GM19468 (cell line): Measurements from ENCODE around the gene CCM2.
"Not testable (repeated sequence)": the region's sequence is repeated elsewhere in the genome, so short reads cannot be mapped to it uniquely, and the experiment has no call there.

Experiments
- ATAC-seq: cut with Tn5 transposase; IDR thresholded peaks from one replicate; pipeline ENCODE4 v1.9.1; 2021; ENCODE audit warnings: mild to moderate bottlenecking, moderate library complexity, moderate number of reproducible peaks; ENCODE audit not compliant: unreplicated experiment; ENCODE audit errors: extremely low read depth

The CCM2 gene

GRCh38 chr7:45028138-45028919, 28.3 kb downstream of the CCM2 start:
- ATAC-seq = no peak

DNA sequence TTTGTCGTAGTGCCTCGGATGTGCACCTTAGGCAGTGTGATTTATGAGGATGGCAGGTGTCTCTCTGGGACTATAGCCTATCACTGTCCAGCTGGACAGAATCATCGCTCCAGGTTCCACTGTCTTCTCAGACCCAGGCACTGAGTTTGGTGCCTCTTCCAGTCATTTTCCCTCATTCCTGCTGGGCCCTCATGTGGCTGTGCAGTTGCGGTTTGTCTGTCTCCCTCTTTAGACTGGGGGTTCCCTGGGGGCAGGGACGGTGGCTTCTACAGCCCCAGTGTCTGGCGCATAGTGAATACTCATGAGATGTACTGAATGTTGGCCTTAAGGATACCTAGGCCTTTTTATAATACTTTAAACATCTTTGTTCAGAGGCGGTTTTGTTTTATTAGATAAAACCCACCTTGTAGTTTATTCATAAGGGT, 28.9 kb downstream of the CCM2 start:
- ATAC-seq = no peak

DNA sequence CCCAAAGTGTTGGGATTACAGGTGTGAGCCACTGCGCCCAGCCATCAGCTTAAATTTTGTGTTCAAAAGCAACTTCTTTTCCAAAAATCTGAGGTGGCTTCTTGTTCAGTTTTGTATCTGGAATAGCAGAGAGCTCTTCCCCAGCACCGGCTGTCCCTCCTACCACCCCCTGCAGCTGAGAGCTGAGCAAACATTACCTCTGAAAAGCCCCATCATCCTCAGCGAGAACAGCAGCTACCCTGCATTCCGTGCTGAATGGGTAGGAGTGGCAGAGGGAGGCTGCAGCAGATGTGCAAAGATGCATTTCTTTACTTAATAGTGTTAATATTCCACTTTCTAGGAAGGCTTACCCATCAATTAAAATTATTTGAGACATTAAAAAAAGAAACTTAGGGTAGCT, 31.8 kb downstream of the CCM2 start:
- no peak for ATAC-seq

DNA sequence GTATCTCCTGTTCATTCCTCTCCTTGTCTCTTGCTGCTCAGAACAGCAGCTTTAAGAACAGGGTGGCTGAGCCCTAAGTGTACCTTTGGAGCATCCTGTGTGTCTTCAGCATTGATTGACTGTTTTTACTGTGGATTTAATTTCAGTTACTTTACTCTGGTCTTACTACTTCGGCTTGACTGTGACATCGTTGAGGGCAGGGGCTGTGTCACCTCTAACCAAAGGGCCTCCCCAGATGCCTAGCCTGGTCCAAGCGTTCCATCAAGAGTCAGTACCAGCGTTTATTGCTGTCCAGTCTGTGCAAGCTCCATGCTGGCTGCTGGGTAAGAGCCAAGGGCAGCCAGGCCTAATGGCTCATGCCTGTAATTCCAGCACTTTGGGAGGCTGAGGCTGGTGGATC, 32.4 kb downstream of the CCM2 start:
- ATAC-seq = no peak

GRCh38 chr7:45033261-45033930, 33.4 kb downstream of the CCM2 start:
- ATAC-seq = no peak

GRCh38 chr7:45033931-45034290, 33.9 kb downstream of the CCM2 start:
- no peak for ATAC-seq

- ATAC-seq = not testable (repeated sequence)
Observed at GRCh38 chr7:45034710-45035109, 34.7 kb downstream of the CCM2 start.

DNA sequence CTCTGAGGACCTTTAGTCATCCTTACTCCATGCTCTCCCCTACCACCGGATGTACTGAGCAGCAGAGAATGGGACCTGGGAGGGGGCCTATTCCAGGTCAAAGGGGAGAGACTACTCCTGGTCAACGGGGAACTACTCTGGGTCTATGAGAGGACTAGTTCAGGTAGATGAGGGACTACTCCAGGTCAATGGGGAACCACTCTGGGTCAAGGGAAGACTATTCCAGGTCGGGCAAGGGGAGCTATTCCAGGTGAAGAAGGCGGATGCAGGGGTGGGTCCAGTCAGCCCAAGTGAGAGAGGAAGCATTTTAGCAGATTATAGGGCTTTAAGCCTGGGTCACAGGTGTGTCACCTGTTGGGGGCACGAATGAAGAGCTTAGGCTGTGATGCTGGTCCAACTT, 35.4 kb downstream of the CCM2 start:
- no peak for ATAC-seq

- no peak for ATAC-seq
Observed at GRCh38 chr7:45035893-45036292, 35.9 kb downstream of the CCM2 start.

DNA sequence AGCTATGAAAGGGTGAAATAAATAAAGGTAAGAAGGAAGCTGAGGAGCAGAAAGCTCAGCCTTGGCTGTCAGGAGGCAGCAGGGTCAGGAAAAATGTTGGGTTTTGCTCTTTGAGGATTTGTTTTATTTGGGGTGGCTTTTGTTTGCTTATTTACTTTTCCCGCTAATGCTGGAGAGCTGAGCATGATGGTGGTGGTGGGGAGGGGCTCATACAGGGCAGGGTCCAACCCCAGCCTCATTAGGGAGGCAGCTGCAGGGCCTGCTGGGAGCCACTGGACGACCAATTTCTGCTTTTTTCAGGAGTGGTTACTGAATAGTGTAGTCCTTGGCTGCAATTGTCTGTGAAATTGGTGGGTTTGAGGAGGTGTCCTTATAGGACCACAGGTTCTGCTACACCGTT, 36.3 kb downstream of the CCM2 start:
- ATAC-seq = no peak

- ATAC-seq = no peak
Observed at GRCh38 chr7:45036796-45037195, 36.8 kb downstream of the CCM2 start.

DNA sequence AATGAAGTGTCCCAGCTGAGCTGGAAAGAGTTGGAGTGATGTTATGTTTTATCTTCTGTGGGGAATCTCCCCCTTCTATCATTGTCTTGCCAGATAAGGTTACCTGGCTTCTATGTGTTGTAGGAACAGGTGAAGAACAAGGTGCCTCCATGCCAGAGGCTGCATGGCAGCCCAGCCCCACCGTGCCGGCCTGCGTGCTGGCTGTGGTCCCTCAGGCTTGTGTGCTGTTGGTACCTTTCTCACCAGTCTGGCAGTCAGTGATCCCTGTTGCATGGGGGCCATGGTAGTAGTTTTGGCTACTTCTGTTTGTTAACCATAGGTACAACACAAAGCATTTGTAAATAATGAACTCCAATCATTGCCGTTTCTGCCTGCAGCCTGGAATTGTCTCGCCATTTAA, 37.9 kb downstream of the CCM2 start:
- ATAC-seq = no peak

DNA sequence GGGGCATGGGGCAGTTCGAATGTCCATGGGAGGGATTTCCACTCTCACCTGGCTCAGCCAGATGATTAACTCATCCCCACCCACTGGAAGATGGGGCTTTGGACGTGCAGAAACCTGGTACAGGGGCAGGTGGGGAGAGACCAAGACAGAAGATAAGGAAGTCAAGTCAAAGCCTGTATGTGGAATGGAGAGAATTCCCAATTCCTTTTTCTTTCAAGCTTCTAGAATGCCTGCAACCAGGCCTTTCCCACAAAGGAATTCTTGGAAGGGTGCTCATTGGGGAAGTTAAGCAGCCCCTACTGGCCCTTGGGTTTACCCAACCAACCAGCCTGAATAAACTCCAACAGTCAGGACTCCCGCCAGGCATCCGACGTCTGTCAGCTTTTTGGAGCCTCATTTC, 39.1 kb downstream of the CCM2 start:
- no peak for ATAC-seq

DNA sequence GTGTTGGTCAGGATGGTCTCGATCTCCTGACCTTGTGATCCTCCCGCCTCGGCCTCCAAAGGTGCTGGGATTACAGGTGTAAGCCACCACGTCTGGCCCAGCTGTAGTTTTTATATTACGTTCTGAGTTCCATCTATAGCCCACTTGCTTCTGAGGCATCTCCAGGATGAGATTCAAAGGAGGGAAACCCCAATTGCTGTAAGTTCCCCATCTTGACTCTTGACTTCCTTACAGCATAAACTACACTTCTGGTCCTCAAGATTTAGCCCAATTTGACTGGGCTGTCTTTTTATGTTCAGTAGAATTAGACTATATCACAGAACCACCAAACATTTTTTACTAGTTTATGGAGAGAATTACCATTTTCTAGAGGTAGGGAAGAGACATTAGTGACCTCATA, 44.3 kb downstream of the CCM2 start:
- no peak for ATAC-seq

DNA sequence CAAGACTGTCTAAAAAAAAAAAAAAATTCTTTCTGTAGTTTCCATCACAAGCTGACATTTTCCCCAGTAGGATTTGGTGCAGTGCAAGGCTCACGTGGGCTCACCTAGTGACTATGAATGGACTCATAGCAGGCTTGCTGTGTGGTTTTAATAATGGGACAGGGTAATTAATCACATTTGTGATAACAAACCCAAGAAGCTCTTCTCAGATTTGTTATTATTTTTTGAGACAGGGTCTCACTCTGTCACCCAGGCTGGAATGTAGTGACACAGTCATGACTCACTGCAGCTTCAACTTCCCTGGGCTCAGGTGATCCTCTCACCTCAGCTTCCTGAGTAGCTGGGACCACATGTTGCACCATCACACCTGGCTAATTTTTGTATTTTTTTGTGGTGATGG, 48.7 kb downstream of the CCM2 start:
- ATAC-seq = no peak

- ATAC-seq = no peak
Observed at GRCh38 chr7:45050198-45050597, 50.2 kb downstream of the CCM2 start.

DNA sequence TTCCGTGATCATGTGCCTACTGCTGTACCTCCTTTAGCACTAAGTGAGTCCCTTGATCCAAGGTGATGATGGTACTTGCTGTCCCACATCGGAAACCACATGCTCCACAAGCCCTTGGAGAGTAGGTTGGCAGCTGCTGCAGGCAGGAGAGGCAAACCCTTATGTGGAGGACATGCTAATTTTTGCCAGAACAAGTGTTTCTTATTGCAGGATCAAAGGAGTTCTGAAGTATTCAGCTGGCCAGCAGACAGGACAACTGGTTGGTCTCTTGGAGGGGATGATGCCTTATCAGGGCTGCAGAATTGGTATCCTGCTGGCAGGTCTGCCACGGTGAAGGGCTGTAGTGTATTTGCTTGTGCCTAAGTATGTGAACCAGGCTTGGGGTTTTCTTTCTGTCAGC, 52.0 kb downstream of the CCM2 start:
- ATAC-seq = no peak

DNA sequence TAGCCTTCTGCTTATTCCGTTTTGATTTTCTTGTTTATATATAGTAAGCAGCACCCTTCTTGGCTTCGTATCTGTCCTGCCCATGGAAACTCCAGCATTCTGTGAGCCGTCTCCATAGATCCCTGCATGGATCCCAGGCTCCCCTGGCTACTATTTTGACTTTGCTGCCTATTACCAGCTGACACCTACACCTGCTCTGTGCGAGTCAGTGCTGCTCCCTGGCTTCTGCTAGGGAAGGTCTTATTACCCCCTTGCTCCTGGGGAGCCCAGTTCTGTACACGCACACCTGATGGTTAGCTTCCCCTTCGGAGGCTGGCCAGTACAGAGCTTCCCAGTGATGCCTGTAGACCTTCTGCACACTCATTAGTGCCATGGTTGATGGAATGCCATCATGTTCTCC, 53.4 kb downstream of the CCM2 start:
- ATAC-seq = no peak

GRCh38 chr7:45053941-45054340, 53.9 kb downstream of the CCM2 start:
- no peak for ATAC-seq

GRCh38 chr7:45054442-45054841, 54.4 kb downstream of the CCM2 start:
- ATAC-seq = no peak

- no peak for ATAC-seq
Observed at GRCh38 chr7:45055016-45055415, 55.0 kb downstream of the CCM2 start.

- no peak for ATAC-seq
Observed at GRCh38 chr7:45055594-45056219, 55.7 kb downstream of the CCM2 start.
